ENCODE measurements around the gene DMRT3. TPM values are rescaled to one million over a fixed set of nuclear protein-coding genes. Genes with fewer than 3 reads are reported as not detected.

The DMRT3 gene
- total RNA-seq, 6 experiments from 2014 or later: not detected

DNA sequence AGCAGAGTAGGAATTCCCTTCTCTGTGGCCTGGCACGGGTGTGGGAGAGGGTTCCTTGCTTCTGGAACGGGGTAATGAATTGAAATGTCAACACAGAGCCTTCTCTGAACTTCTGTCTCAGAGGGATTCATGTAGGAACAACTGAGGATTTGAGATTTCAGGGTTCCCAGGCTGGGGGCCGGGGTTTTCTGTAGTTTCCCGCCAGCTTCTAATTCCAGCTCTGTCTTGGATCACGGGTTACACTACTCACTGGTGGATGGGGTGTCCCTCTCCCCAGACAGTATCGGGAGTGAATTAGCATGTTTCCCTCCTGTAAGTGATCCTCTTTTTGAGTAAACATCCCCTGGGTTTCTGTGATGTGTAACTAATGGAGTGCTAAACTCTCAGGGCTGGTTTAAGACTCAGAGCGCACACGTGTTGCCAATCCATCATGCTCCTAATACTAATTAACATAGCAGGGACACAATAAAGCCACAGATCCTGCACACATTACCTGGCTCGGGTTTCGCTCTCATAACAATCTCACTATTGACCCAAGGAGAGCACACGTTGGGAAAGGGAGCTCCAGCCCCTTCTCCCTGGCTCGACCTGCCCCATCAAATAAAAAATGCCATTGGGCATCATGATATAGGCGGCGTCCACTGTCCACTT, 55.6 kb downstream of the DMRT3 start:
- DNase-seq: no peak
- Mint-ChIP-seq H3K27me3 (ENCODE audit: insufficient read depth) (no peaks in the 10 kb centered on the region; the same call in 1 of the 2 replicates), H3K27ac (no peak overlapping the region), H3K4me1 (ENCODE audit: low read depth) (no peaks in the 10 kb centered on the region), H3K4me3 (no peak overlapping the region), H3K36me3 (ENCODE audit: low read depth) (no peaks in the 10 kb centered on the region), H3K9me3 (0 out of 2 replicates have a peak, but pooled peaks cover 5% of the 10 kb centered on the region)
- TF ChIP-seq, protein P1, sequence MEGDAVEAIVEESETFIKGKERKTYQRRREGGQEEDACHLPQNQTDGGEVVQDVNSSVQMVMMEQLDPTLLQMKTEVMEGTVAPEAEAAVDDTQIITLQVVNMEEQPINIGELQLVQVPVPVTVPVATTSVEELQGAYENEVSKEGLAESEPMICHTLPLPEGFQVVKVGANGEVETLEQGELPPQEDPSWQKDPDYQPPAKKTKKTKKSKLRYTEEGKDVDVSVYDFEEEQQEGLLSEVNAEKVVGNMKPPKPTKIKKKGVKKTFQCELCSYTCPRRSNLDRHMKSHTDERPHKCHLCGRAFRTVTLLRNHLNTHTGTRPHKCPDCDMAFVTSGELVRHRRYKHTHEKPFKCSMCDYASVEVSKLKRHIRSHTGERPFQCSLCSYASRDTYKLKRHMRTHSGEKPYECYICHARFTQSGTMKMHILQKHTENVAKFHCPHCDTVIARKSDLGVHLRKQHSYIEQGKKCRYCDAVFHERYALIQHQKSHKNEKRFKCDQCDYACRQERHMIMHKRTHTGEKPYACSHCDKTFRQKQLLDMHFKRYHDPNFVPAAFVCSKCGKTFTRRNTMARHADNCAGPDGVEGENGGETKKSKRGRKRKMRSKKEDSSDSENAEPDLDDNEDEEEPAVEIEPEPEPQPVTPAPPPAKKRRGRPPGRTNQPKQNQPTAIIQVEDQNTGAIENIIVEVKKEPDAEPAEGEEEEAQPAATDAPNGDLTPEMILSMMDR (IDR thresholded peaks at IDR 0.05): no peak

DNA sequence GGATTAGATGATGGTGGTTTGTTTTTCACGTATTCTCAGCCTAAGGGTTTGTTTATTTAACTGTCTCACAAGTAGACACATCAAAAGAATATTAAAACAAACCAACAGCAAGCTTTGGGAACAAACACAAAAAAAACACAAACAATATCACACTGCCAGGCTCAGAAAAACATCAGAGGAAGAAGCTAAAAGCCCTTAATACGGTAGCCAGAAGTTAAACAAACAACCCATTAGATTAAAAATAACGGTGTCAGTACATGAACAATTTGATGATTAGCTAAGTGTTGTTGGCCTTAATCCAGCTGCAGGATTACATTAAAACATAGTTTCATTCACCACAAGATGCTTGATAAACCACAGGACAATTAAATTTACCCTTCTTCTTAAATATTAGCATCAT, 57.8 kb downstream of the DMRT3 start:
- DNase-seq: no peak
- H3K4me3 Mint-ChIP-seq: no peak overlapping the region
- no peaks in the 10 kb centered on the region for H3K4me1 Mint-ChIP-seq (ENCODE audit: low read depth)
- H3K9me3 Mint-ChIP-seq: 0 out of 2 replicates have a peak, but pooled peaks cover 5% of the 10 kb centered on the region
- TF ChIP-seq, protein P1 (IDR thresholded peaks at IDR 0.05): no peak
- H3K27ac Mint-ChIP-seq: no peak overlapping the region
- H3K36me3 Mint-ChIP-seq (ENCODE audit: low read depth): no peaks in the 10 kb centered on the region
- no peaks in the 10 kb centered on the region for H3K27me3 Mint-ChIP-seq (ENCODE audit: insufficient read depth)

DNA sequence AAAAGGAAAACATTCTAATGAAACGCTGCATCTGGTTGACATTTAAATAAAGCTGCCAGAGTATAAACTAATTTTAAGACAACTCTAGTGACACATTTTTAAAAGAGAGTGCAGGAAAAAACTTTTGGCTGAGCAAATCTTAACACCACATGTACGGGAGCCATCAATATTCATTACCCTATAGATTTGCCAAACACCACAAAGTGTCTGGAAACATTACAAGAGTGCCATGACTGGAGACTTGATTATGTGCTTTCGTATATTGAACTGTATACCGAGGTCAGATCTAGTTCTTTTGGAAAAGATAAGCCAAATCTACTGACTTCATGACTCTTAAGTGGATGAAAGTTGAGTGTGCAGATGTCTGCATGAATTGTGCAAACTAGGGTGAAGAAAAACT, 63.1 kb downstream of the DMRT3 start:
- Mint-ChIP-seq H3K4me1 (ENCODE audit: low read depth) (no peaks in the 10 kb centered on the region), H3K4me3 (no peak overlapping the region), H3K9me3 (0 out of 2 replicates have a peak, but pooled peaks cover 5% of the 10 kb centered on the region), H3K27ac (no peak overlapping the region), H3K36me3 (ENCODE audit: low read depth) (peaks cover 4% of the 10 kb centered on the region; the same call in 1 of the 2 replicates), H3K27me3 (ENCODE audit: insufficient read depth) (peaks cover 6% of the 10 kb centered on the region)
- TF ChIP-seq, protein P1 (IDR thresholded peaks at IDR 0.05): no peak
- no peak for DNase-seq

Other genes starting within 250 kb of the DMRT3 start
- gene DMRT1, start 135.0 kb upstream of the DMRT3 start, total RNA-seq (2021; fragmentation: NEBNext Ultra II Directional; extraction: Animal tissue kit (Norgen Biotek cat#: 25700)): not detected
- not detected for gene DMRT2, start 73.7 kb downstream of the DMRT3 start, total RNA-seq (2021; fragmentation: NEBNext Ultra II Directional; extraction: Animal tissue kit (Norgen Biotek cat#: 25700))

Measured in HFFc6 (cell line).